GM18867 (cell line): ENCODE results near the gene NKD1.

Experiments
- ATAC-seq: cut with Tn5 transposase; IDR thresholded peaks from one replicate; pipeline ENCODE4 v1.9.1; 2021; ENCODE audit warnings: mild to moderate bottlenecking, moderate library complexity; ENCODE audit not compliant: unreplicated experiment

The NKD1 gene

GRCh38 chr16:50598256-50598894 lies 50.2 kb downstream of the NKD1 start:
- ATAC-seq = no peak

- ATAC-seq = no peak
Measured at GRCh38 chr16:50598936-50599361, 50.8 kb downstream of the NKD1 start.

- ATAC-seq = no peak
Measured at GRCh38 chr16:50599494-50599893, 51.3 kb downstream of the NKD1 start.

- ATAC-seq = no peak
Measured at GRCh38 chr16:50600582-50601283, 52.5 kb downstream of the NKD1 start.

GRCh38 chr16:50601341-50601740 lies 53.1 kb downstream of the NKD1 start:
- ATAC-seq = no peak

- ATAC-seq = no peak
Measured at GRCh38 chr16:50602126-50602525, 53.9 kb downstream of the NKD1 start.

- ATAC-seq = no peak
Measured at GRCh38 chr16:50602531-50603205, 54.5 kb downstream of the NKD1 start.

GRCh38 chr16:50603206-50604064 lies 55.2 kb downstream of the NKD1 start:
- no peak for ATAC-seq

GRCh38 chr16:50604065-50604418 lies 55.8 kb downstream of the NKD1 start:
- ATAC-seq = no peak

- ATAC-seq = no peak
Measured at GRCh38 chr16:50604610-50605009, 56.4 kb downstream of the NKD1 start.

- ATAC-seq = no peak
Measured at GRCh38 chr16:50605733-50606430, 57.7 kb downstream of the NKD1 start.

GRCh38 chr16:50606431-50607050 lies 58.3 kb downstream of the NKD1 start:
- ATAC-seq = no peak

GRCh38 chr16:50607051-50607431 lies 58.8 kb downstream of the NKD1 start:
- ATAC-seq = no peak

- ATAC-seq = no peak
Measured at GRCh38 chr16:50607447-50607846, 59.3 kb downstream of the NKD1 start.

- no peak for ATAC-seq
Measured at GRCh38 chr16:50607970-50608557, 59.9 kb downstream of the NKD1 start.

- ATAC-seq = no peak
Measured at GRCh38 chr16:50609049-50609448, 60.9 kb downstream of the NKD1 start.

GRCh38 chr16:50609471-50609870 lies 61.3 kb downstream of the NKD1 start:
- ATAC-seq = no peak

- no peak for ATAC-seq
Measured at GRCh38 chr16:50610331-50611262, 62.4 kb downstream of the NKD1 start.
